Keratinocyte (primary cell): Measurements from ENCODE around the gene INSC.

ENCODE experiments used
- CTCF ChIP-seq, 3 experiments: IDR thresholded peaks in 1 of 3; conservative IDR thresholded peaks in 1 of 3; optimal IDR thresholded peaks in 1 of 3; 2 replicates in 2 of 3; 3 replicates in 1 of 3; pipeline versions ENCODE3 to v1.5.1; 2011; ENCODE audit warnings: low read length in 3 of 3, mild to moderate bottlenecking in 3 of 3, moderate library complexity in 2 of 3, control low read depth in 1 of 3, inconsistent platforms in 1 of 3; ENCODE audit not compliant: insufficient read depth in 2 of 3; ENCODE audit errors: extremely low read depth in 1 of 3
- EZH2 ChIP-seq: IDR thresholded peaks from one replicate; pipeline ENCODE4 v1.6.1; 2012; ENCODE audit warnings: inconsistent platforms, mild to moderate bottlenecking, low read length, moderate library complexity

DNA sequence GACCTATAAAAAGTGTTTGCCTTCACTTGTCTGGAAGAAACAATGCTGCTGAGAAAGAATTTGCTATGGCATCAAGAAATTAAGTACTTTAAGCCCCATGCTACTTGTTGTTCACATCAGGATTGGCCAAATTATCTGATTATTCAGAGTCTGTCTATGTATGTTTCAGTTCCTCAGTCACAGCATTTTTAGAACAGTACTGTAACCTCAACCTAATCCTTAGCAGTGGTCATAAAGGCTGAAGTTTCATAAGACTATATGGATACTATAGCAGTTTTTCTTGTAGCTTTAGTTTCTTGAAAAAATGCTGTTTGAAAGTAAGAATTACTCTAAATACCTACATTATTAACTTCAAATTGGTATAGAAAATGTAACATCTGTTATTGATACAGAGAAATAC, 153.9 kb downstream of the INSC start:
- TF ChIP-seq CTCF (optimal IDR thresholded peaks at IDR 0.05 in 1 of 3, IDR thresholded peaks at IDR 0.05 in 1 of 3, conservative IDR thresholded peaks at IDR 0.05 in 1 of 3; ENCODE audit: extremely low read depth in 1 of 3, insufficient read depth in 2 of 3, low read length in 3 of 3) (no peak), EZH2 (no peak)
